C4-2B (cell line): ENCODE data around the gene LOXHD1.

Experiments
- CTCF ChIP-seq: fragments of 450-650 bp; conservative IDR thresholded peaks from 2 replicates; pipeline ENCODE4 v1.5.1; 2017; ENCODE audit warnings: mild to moderate bottlenecking
- ZFX ChIP-seq: fragments of 450-650 bp; IDR thresholded peaks from 2 replicates; pipeline ENCODE4 v1.6.1; 2017

GRCh38 chr18:46676182-46676835 is 19.3 kb upstream of the LOXHD1 start:
- TF ChIP-seq CTCF: no peak
- TF ChIP-seq ZFX: no peak
